Measurements from ENCODE around the gene CHAF1B.
A peak's percentile ranks its signal among the peaks of the same experiment; 100 is the strongest.
"Not testable (repeated sequence)": the region's sequence is repeated elsewhere in the genome, so short reads cannot be mapped to it uniquely, and the experiment has no call there.

CHAF1B gene

GRCh38 chr21:36375994-36376393 is 9.2 kb upstream of the CHAF1B start:
- DNase-seq (ENCODE audit: low read depth, low spot score): no peak
- TF ChIP-seq CTCF (IDR thresholded peaks at IDR 0.05; ENCODE audit: low read depth, low read length): no peak
- H3K4me3 ChIP-seq (ENCODE audit: low read depth, low read length): no peak overlapping the region
- in situ Hi-C loops (cut with HindIII; ENCODE audit: low sequenced_read_pairs): no loop called here

- in situ Hi-C loops (cut with HindIII; ENCODE audit: low sequenced_read_pairs): no loop called here
- no peak for DNase-seq (ENCODE audit: low read depth, low spot score)
- TF ChIP-seq CTCF (IDR thresholded peaks at IDR 0.05; ENCODE audit: low read depth, low read length): no peak
- no peak overlapping the region for H3K4me3 ChIP-seq (ENCODE audit: low read depth, low read length)
Observed at GRCh38 chr21:36377391-36377842, 7.8 kb upstream of the CHAF1B start.

GRCh38 chr21:36379251-36379650 is 5.9 kb upstream of the CHAF1B start:
- no peak overlapping the region for H3K4me3 ChIP-seq (ENCODE audit: low read depth, low read length)
- DNase-seq (ENCODE audit: low read depth, low spot score): no peak
- in situ Hi-C loops (cut with HindIII; ENCODE audit: low sequenced_read_pairs): no loop called here
- TF ChIP-seq CTCF (IDR thresholded peaks at IDR 0.05; ENCODE audit: low read depth, low read length): no peak

GRCh38 chr21:36381841-36382589 is 3.2 kb upstream of the CHAF1B start:
- no peak for TF ChIP-seq CTCF (IDR thresholded peaks at IDR 0.05; ENCODE audit: low read depth, low read length)
- H3K4me3 ChIP-seq (ENCODE audit: low read depth, low read length): no peak overlapping the region
- DNase-seq (ENCODE audit: low read depth, low spot score): no peak
- in situ Hi-C loops (cut with HindIII; ENCODE audit: low sequenced_read_pairs): no loop called here

GRCh38 chr21:36382722-36383121 is 2.5 kb upstream of the CHAF1B start:
- in situ Hi-C loops (cut with HindIII; ENCODE audit: low sequenced_read_pairs); DNase-seq (ENCODE audit: low read depth, low spot score); H3K4me3 ChIP-seq (ENCODE audit: low read depth, low read length): not testable (repeated sequence)

GRCh38 chr21:36384885-36385232 is 333 bp upstream of the CHAF1B start:
- in situ Hi-C loops (cut with HindIII; ENCODE audit: low sequenced_read_pairs): no loop called here
- peak overlapping the region; percentile 52 for H3K4me3 ChIP-seq (ENCODE audit: low read depth, low read length)
- no peak for TF ChIP-seq CTCF (IDR thresholded peaks at IDR 0.05; ENCODE audit: low read depth, low read length)
- DNase-seq (ENCODE audit: low read depth, low spot score): no peak

GRCh38 chr21:36386031-36386642 is 945 bp downstream of the CHAF1B start:
- H3K4me3 ChIP-seq (ENCODE audit: low read depth, low read length): peak overlapping the region; percentile 52
- in situ Hi-C loops (cut with HindIII; ENCODE audit: low sequenced_read_pairs): no loop called here
- no peak for DNase-seq (ENCODE audit: low read depth, low spot score)
- no peak for TF ChIP-seq CTCF (IDR thresholded peaks at IDR 0.05; ENCODE audit: low read depth, low read length)

Measured in astrocyte of the spinal cord (primary cell).